ENCODE measurements around the gene ANXA8L1.
"Not testable (repeated sequence)": the region's sequence is repeated elsewhere in the genome, so short reads cannot be mapped to it uniquely, and the experiment has no call there.

The ANXA8L1 gene

DNA sequence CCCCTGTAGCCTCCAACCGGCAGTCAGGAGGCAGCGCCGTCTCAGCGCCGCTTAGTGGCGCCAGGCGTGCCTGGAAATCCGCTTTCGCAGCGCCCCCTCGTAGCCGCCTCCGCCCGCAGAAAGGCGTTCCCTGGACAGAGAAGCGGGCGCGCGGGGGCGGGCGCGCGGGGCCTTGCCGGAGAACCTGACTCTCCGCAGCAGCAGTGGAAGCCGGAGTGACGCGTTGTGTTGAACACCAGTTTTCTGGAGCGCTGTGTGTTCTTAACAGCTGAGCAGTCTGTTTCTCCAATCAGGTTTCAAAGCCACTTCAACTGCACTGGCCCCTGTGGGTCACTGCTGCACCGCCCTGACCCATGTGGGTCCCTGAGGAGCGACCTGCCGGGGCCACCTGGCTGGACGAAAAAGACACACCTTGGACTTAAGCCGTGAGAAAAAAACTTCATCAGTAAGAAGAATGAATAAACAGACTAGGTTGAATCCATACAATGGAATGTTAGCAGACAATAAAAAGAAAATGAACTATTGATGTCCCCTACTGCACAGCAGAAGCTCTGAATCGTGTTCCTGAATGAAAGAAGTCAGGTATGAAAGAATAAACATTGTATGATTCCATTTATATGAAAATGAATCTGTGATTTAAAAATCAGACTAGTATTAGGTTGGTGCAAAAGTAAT, 22.8 kb downstream of the ANXA8L1 start:
- not testable (repeated sequence) for DNase-seq

DNA sequence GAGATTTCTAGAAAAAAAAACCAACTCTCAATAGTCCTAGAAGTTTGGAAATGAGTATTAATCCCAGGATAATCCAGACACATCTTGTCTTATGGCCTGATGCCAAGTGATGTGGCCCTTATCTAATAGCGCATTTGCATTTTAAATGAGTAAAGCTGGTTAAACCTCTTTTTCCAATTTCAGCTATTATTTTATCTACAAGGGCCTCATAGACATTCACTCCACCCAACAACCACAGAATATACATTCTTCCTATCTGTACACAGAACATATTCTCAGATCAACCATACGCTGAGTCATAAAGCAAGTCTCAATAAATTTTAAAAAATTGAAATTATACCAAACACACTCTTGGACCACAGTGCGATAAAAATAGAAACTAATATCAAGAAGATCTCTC, 34.0 kb downstream of the ANXA8L1 start:
- DNase-seq, result not testable (repeated sequence)

DNA sequence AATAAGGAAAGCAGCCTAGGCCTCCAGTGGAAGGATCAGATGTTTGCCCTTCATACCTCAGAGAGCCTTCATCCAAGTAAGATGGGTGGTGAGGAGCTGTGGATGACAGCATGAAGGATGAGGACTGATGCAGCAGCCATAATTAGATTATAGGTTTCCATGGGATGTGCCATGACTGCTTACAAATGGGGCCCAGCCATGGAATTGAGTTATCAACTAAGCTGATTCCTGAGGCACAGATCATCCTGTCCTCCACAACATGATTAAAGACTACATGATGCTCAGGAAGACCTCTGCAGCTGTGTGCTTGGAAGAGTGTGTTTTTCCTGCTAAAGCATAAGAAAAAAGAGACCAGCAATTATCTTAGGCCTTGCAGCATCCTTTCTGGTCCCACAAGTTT, 35.5 kb downstream of the ANXA8L1 start:
- DNase-seq, result not testable (repeated sequence)

DNA sequence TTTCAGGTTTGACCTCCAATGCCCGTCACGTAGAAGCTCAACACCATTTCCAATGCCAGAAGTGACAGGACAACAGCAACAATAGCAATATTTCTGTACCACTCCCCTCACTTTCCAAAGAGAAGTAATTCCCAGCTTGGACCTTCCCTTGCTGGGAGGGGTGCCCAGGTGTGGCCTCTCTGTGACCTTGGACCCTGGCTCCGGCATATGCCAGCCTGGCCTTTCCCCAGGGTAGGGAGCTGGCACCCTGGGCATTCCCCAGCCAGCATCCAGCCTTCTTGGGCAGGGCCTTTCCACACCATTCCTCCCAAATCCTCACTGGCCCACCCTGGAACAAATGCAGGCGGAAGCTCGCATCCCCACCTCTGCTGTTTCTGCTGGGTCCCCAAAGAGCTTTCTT, 37.1 kb downstream of the ANXA8L1 start:
- DNase-seq, result not testable (repeated sequence)

DNA sequence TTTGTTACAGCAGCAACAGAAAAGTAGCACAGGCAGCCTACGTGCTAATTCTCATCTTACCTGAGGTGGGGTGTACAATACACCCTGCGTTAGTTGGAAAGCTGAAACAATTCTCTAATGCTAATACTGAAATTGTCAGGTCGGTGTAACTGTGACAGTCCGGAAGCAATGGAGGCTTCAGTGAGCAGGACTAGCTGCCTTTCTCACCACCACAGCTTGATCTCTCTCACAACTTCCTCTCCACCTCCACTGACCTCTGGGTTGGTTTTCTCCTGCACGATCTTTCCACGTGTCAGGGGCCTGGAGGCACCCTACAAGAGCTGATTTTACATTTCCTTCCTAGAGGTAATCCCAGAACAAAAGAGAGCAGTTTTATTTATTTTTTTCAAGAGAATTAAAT, 39.7 kb downstream of the ANXA8L1 start:
- DNase-seq, result not testable (repeated sequence)

DNA sequence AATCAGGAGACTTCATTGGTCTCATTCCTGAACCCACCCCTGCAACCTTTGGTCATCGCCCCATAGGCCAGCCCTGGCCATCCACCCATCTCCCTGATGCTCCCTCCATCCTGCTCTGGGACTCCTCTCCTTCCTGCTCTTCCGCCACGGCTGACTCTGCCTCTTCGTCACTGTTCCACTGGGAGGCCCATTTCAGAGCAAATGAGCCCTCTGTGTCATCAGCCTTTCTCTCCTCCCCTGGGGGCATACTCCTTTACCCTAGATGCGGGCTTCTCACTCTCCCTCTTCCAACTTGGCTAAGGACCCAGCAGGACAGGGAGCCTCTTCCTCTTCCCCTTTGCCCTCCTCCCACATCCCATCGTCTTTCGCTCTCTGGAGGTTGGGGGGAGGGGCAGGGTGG, 42.7 kb downstream of the ANXA8L1 start:
- DNase-seq, result not testable (repeated sequence)

DNA sequence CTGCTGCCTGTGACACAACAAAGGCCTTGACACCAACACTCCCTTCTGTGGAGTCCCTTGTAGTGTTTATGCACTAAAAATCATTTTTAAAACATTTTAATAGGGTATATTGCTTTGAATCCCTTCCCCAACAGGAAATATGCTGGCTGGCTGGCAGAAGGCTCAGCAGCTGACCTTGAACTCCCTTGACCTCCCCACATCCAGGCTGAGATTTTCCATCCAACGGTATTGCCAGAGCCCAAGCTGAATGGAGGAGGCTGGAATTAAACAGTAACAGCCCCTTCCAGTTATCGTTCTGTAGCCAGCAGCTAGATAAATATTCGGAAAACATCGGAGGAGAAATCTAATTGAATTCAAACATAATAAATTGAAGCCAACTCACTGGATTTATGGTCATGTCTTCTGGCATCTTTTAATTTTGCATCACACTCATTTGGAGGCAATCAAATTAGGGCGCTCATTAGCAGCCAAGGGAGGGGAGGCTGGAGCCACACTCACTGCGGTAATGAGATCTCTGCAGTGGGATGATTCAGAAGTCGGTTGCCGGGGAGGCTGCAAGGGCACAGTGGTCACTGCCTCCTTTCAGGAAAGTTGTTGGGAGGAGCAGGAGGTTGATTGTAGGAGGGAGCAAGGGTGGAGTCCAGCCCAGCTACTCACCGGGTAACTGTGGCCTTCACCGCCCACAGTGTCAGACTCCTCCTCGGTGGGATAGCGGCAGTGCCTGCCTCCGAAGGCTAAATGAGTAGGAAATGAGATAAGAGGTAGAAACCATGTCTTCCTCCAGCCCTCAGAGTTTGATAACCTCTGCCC, 44.2 kb downstream of the ANXA8L1 start:
- DNase-seq, result not testable (repeated sequence)

DNA sequence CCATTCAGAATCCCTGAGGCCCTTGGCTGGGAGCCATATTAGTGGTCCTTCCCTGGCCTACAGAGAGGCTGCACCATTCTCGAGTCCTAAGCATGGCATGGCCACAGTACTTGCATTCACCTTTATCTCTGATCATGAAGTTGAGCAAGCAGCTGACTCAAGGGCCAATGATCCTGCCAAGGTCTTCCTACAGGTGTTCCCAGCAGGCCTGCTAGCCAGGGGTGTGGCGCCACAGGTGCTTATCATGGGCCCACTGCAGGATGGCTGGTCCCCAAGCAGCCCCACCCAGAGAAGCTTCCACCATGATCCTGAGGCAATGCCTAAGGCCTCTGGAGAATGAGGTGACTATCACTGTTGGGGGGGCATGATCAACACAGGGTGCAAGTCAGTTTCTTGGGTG, 48.0 kb downstream of the ANXA8L1 start:
- DNase-seq, result not testable (repeated sequence)

DNA sequence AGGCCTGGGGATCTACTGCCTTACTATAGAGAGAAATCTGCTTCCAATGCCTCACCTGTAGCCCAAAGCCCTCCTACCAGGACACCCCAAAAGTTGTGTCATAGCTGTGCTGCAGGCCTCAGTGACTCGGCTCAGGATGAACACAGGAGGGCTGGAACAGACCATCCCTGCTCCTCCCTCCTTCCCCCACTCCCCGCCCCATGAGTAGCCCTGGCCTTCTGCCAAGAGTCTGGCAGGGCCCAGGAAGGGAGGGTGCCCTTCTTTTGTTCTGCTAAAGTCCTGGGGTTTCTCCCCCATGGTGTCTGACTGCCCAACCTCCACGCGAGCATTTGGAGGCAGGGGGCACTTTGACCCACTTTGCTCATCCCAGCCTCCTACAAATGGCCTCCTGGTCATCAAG, 65.4 kb downstream of the ANXA8L1 start:
- not testable (repeated sequence) for DNase-seq

Data from DMS79 (cell line).